HG03457 (cell line): Measurements from ENCODE around the gene AK1.
A peak's percentile ranks its signal among the peaks of the same experiment; 100 is the strongest.

Experiments
- ATAC-seq: cut with Tn5 transposase; IDR thresholded peaks from one replicate; pipeline ENCODE4 v1.9.1; 2021; ENCODE audit warnings: moderate number of reproducible peaks; ENCODE audit not compliant: unreplicated experiment

Gene AK1

GRCh38 chr9:127877566-127877998, at the start of gene AK1:
Gene AK1 (minus strand): TSS chr9:127877675. CDS start chr9:127874617, 3,058 bp downstream.
- ATAC-seq, result no peak

DNA sequence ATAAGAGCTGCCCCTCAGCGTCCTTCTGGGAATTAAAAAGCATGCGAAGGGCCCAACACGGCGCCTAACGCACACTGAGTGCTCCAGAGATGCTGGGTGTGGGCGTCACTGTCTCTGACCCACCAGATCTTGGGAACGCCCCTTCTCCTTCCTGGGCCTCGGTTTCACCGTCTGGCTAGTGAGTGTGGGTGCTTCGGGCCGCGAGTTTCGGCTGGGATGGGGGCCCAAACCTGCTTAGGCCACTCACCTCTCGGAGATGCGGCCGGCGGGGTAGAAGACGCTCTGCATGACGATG, 49.4 kb upstream of the AK1 start:
- no peak for ATAC-seq

DNA sequence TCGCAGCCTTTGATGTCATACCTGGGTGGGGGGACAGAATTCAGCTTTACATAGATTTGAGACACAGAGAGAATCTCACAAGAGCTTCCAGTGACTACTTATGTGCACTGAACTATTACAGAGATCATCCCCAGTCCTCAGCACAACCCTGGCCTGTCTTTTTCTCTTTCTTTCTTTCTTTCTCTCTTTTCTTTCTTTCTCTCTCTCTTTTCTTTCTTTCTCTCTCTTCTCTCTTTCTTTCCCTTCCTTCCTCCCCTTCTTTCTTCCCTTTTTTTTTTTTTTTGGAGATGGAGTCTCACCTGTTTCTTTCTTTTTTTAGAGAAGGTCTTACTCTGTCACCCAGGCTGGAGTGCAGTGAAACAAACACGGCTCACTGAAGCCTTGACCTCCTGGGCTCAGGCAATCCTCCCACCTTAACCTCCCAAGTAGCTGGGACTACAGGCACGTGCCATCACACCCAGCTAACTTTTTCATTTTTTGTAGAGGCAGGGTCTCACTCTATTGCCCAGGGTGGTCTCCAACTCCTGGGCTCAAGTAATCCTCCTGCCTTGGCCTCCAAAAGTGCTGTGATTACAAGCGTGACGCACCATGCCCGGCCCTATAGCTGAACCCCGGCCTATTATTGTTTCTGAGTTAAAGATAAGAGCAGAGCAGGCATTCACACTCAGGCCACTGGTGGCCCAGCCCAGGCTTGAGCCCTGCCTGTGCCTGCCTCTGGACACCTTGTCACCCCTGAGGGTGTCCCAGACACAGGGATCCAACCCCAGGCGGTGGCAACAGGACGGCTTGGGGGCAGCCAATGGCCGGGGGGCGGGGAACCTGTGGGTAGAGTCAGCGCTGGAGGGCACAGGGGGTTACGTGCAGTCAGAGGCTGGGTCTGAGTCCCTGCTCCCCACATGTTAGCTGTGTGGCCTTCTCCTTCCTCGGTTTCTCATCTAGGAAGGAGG, 48.8 kb upstream of the AK1 start:
- ATAC-seq, result no peak

- no peak for ATAC-seq
These were observed 47.4 kb upstream of the AK1 start for GRCh38 chr9:127924736-127925444.

- ATAC-seq, result no peak
These were observed 46.3 kb upstream of the AK1 start for GRCh38 chr9:127923771-127924170.

- ATAC-seq, result no peak
These were observed 45.6 kb upstream of the AK1 start for GRCh38 chr9:127923046-127923445.

GRCh38 chr9:127921557-127922120, 44.2 kb upstream of the AK1 start:
- ATAC-seq, result no peak

- no peak for ATAC-seq
These were observed 43.3 kb upstream of the AK1 start for GRCh38 chr9:127920794-127921193.

- no peak for ATAC-seq
These were observed 41.9 kb upstream of the AK1 start for GRCh38 chr9:127919253-127919815.

DNA sequence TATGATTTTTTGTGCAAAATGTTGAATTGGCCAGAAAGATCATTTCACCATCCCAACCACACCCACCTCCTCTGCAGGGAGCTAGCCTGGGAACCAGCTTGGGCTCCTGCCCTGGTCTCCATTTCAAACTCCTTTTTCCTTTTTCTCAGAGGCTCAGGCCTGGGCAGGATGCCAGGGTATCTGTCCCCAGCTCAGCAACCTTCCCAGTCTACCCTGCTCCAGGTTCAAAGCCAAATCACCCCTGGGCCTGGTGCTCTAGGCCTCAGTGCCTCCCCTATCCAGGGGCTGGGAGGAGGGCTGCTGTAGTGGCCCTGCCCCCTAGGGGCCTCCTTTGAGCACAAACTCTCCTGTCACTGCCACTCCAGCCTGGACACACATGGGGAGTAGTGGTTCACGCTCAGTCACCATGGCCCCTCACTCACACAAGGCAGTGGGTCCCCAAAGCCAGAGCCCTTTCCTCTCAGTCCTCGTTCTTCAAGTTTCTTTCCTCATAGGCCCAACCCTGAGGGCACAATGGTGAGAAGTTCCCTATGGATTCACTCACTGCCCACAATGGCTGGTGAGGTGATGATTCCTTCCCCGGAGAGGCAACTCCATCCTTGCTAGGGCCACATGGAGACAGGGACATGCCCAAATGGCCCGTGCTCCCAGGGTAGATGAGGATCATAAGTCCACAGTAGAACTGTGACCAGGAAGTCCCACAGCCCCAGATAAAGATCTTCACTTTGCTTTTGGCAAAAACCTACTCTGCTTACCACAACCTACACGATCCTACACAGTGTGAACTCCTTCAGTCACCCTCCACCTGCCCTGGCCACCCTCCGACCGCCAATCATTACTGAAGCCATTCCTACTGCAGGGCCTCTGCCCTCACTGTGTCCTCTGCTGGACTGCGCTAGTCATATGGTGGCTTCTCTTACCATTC, 41.0 kb upstream of the AK1 start:
- no peak for ATAC-seq

GRCh38 chr9:127917603-127918002, 40.1 kb upstream of the AK1 start:
- ATAC-seq, result peak; percentile 13

GRCh38 chr9:127916720-127917581, 39.5 kb upstream of the AK1 start, which contains the start of gene ST6GALNAC4:
Gene ST6GALNAC4 (minus strand): TSS chr9:127917041. CDS start chr9:127916419, 622 bp downstream.
- peak; percentile 42 for ATAC-seq

- no peak for ATAC-seq
These were observed 38.6 kb upstream of the AK1 start for GRCh38 chr9:127915801-127916719.

- ATAC-seq, result no peak
These were observed 37.9 kb upstream of the AK1 start for GRCh38 chr9:127915325-127915752.

GRCh38 chr9:127913682-127914081, 36.2 kb upstream of the AK1 start:
- no peak for ATAC-seq

GRCh38 chr9:127912882-127913281, 35.4 kb upstream of the AK1 start:
- no peak for ATAC-seq

DNA sequence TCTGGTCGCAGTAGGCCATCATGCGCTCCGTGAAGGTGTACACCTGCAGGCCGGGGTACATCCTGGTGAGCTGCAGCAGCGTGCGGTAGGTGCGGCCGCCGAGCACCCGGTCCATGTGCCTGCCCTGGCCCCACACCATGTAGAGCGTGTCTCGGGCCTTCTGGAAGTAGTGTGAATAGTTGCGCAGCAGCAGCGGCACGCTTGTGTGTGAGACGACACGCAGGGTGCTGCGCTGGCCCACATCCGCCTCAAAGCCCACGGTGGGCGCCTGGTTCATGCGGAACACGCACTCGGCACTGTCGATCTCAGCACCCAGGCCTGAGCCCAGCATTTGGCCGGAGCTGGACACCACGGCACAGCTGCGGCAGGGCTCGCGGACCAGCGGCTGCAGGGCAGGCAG, 34.8 kb upstream of the AK1 start:
- no peak for ATAC-seq

GRCh38 chr9:127910613-127911205, 33.2 kb upstream of the AK1 start:
- ATAC-seq, result no peak
